ENCODE measurements around the gene ZFAND6. TPM values are rescaled to one million over a fixed set of nuclear protein-coding genes. Genes with fewer than 3 reads are reported as not detected.
"Not testable (repeated sequence)": the region's sequence is repeated elsewhere in the genome, so short reads cannot be mapped to it uniquely, and the experiment has no call there.

The ZFAND6 gene
- total and polyA plus RNA-seq, 4 donors, result 61.2 to 94.0 (median 75.5) TPM

DNA sequence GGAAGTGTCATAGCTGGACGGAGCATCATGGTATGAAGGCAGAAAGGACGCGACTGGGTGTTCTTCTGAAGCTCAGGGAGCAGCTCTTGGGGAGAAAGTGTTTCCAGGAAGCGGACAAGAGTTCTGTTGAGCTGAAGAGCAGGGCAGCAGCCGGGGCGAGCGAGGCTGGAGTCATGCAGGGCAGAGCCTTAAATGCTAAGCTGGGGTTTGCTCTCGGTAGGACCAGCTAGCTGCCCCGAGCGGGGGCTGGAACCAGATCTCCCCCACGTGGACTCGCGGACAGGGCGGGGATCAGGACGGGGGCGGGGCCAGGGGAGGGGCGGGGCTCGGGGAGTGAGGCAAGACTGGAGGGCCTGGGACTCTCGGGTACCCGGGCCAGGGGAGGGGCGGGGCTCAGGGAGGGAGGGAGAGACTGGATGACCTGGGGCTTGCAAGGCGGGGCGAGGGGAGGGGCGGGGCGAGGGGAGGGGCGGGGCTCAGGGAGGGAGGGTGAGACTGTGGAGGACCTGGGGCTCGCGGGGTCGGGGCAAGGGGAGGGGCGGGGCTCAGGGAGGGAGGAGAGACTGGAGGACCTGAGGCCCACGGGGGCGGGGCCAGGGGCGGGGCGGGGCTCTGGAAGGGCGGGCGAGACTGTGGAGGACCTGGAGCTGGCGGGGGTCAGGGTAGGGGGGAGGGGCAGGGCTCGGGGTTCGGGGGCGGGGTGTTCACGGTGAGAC, 92.9 kb downstream of the ZFAND6 start:
- Histone ChIP-seq H3K27ac (ENCODE audit: low read depth in 1 of 2, low read length in 2 of 2) (no peak overlapping the region), H3K27me3 (ENCODE audit: control insufficient read depth in 1 of 2, insufficient read depth in 2 of 2, low read length in 1 of 2) (no peaks in the 10 kb centered on the region), H3K36me3 (ENCODE audit: control insufficient read depth in 1 of 2, insufficient read depth in 2 of 2, low read length in 1 of 2) (no peaks in the 10 kb centered on the region), H3K4me3 (ENCODE audit: low read length in 2 of 2) (peak overlapping the region; percentile 58 to 74), H3K4me1 (ENCODE audit: control insufficient read depth in 1 of 2, insufficient read depth in 2 of 2, low read length in 2 of 2) (peaks cover 0 to 3% of the 10 kb centered on the region in 2 donors), H3K9me3 (ENCODE audit: control insufficient read depth, low read length) (no peaks in the 10 kb centered on the region)
- DNase-seq, result peak; percentile 98
- intact Hi-C loops (cut with DNase I), result loop anchor here (2.0 to 10.0 kb wide), 4 partner anchors 20 to 228 kb away; partner anchors contain the start of gene ZFAND6 (in 1 of the 2)
- 3% methylated on average over 19 to 40 of the region's 41 CpGs for WGBS, 2 donors
- ATAC-seq (ENCODE audit: low FRiP score), result peak; percentile 94

GRCh38 chr15:80152896-80153876, 93.7 kb downstream of the ZFAND6 start, which contains the start of gene FAH:
FAH (plus strand) TSS chr15:80152999; CDS start chr15:80153055, 56 bp downstream.
- H3K27ac ChIP-seq (ENCODE audit: low read depth in 1 of 2, low read length in 2 of 2), result peak within 1 kb of the TSS in 1 of 2 donors; percentile 32

DNA sequence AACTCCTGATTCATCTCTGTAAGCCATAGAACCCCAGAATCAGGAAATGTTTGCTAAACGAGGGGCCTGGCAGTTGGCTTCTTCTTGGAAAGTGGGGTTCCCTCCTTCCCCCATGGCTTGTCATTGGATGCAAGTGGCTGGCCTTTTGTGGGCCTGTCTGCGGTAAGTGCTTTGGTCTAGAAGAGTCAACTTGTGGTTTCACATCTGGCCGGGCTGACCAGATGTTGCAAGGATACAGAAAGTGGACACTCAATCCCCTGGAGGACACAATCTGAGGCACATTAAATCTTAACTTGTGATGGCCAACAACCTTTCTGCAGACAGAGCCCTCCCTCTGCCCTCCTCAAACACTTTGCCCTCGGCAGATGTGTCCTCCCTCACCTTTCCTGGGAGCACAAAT, 94.4 kb downstream of the ZFAND6 start:
- Histone ChIP-seq H3K27ac (ENCODE audit: low read depth in 1 of 2, low read length in 2 of 2) (no peak overlapping the region), H3K4me1 (ENCODE audit: control insufficient read depth in 1 of 2, insufficient read depth in 2 of 2, low read length in 2 of 2) (peaks cover 0 to 3% of the 10 kb centered on the region in 2 donors), H3K9me3 (ENCODE audit: control insufficient read depth, low read length) (no peaks in the 10 kb centered on the region), H3K4me3 (ENCODE audit: low read length in 2 of 2) (no peak overlapping the region), H3K27me3 (ENCODE audit: control insufficient read depth in 1 of 2, insufficient read depth in 2 of 2, low read length in 1 of 2) (no peaks in the 10 kb centered on the region), H3K36me3 (ENCODE audit: control insufficient read depth in 1 of 2, insufficient read depth in 2 of 2, low read length in 1 of 2) (no peaks in the 10 kb centered on the region)
- intact Hi-C loops (cut with DNase I), result loop anchor here (1.0 to 10.0 kb wide), 5 partner anchors 19 to 229 kb away; partner anchors contain the start of gene ZFAND6 (in 1 of the 2)
- WGBS, 2 donors, result 91 to 92% methylated on average over 4 of the region's 4 CpGs
- no peak for DNase-seq
- ATAC-seq (ENCODE audit: low FRiP score), result no peak

More at GRCh38 chr15:80152896-80153876, 93.7 kb downstream of the ZFAND6 start, which contains the start of gene FAH:
- no peaks in the 10 kb centered on the region for H3K27me3 ChIP-seq (ENCODE audit: control insufficient read depth in 1 of 2, insufficient read depth in 2 of 2, low read length in 1 of 2)
- ATAC-seq (ENCODE audit: low FRiP score) (peak; percentile 92), DNase-seq (peak in 1 of 2 donors; percentile 83)
- H3K4me1 ChIP-seq (ENCODE audit: control insufficient read depth in 1 of 2, insufficient read depth in 2 of 2, low read length in 2 of 2), result peaks cover 0 to 3% of the 10 kb centered on the region in 2 donors
- 1 to 2% methylated on average over 39 to 45 of the region's 45 CpGs for WGBS, 2 donors
- intact Hi-C loops (cut with DNase I), result loop anchor here (1.0 to 10.0 kb wide), 5 partner anchors 20 to 228 kb away; partner anchors contain the start of gene ZFAND6 (in 1 of the 2)
- no peaks in the 10 kb centered on the region for H3K36me3 ChIP-seq (ENCODE audit: control insufficient read depth in 1 of 2, insufficient read depth in 2 of 2, low read length in 1 of 2)
- no peaks in the 10 kb centered on the region for H3K9me3 ChIP-seq (ENCODE audit: control insufficient read depth, low read length)
- H3K4me3 ChIP-seq (ENCODE audit: low read length in 2 of 2), result peak within 1 kb of the TSS; percentile 58 to 74

GRCh38 chr15:80154336-80154735, 94.9 kb downstream of the ZFAND6 start:
- no peaks in the 10 kb centered on the region for H3K27me3 ChIP-seq (ENCODE audit: control insufficient read depth in 1 of 2, insufficient read depth in 2 of 2, low read length in 1 of 2)

DNA sequence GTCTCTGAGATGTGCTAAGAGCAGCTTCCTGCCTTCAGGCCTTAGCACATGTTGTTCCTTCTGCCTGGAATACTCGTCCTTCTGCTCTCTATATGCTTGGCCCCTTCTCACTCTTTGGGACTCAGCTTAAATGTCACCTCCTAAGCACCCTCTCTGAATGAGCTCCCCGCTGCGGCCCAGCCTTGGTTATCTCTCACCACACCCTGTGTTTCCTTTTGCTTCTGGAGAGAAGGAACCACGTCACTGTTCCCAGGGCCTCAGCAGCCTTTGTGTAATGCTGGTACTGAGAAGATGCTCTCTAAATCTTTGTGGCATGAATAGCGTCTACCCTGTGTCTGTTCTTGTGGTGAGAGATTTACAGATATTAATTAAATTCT, 95.5 kb downstream of the ZFAND6 start:
- Histone ChIP-seq H3K27me3 (ENCODE audit: control insufficient read depth in 1 of 2, insufficient read depth in 2 of 2, low read length in 1 of 2) (no peaks in the 10 kb centered on the region), H3K4me1 (ENCODE audit: control insufficient read depth in 1 of 2, insufficient read depth in 2 of 2, low read length in 2 of 2) (peaks cover 0 to 3% of the 10 kb centered on the region in 2 donors), H3K27ac (ENCODE audit: low read depth in 1 of 2, low read length in 2 of 2) (no peak overlapping the region), H3K36me3 (ENCODE audit: control insufficient read depth in 1 of 2, insufficient read depth in 2 of 2, low read length in 1 of 2) (peaks cover 0 to 2% of the 10 kb centered on the region in 2 donors), H3K9me3 (ENCODE audit: control insufficient read depth, low read length) (no peaks in the 10 kb centered on the region), H3K4me3 (ENCODE audit: low read length in 2 of 2) (no peak overlapping the region)
- ATAC-seq (ENCODE audit: low FRiP score) (no peak), DNase-seq (no peak)
- WGBS, 2 donors, result 91 to 92% methylated on average over 5 of the region's 5 CpGs
- intact Hi-C loops (cut with DNase I), result loop anchor here in 1 of 2 donors (10.0 kb wide), 1 partner anchor 230 kb away; no protein-coding TSS in a partner anchor

More at GRCh38 chr15:80154336-80154735, 94.9 kb downstream of the ZFAND6 start:
- H3K4me1 ChIP-seq (ENCODE audit: control insufficient read depth in 1 of 2, insufficient read depth in 2 of 2, low read length in 2 of 2), result peaks cover 0 to 3% of the 10 kb centered on the region in 2 donors
- no peaks in the 10 kb centered on the region for H3K36me3 ChIP-seq (ENCODE audit: control insufficient read depth in 1 of 2, insufficient read depth in 2 of 2, low read length in 1 of 2)
- intact Hi-C loops (cut with DNase I), result loop anchor here (5.0 to 10.0 kb wide), 3 partner anchors 92 to 230 kb away; partner anchors contain the start of gene ZFAND6 (in 1 of the 2)
- H3K9me3 ChIP-seq (ENCODE audit: control insufficient read depth, low read length), result no peaks in the 10 kb centered on the region
- ATAC-seq (ENCODE audit: low FRiP score), result no peak
- H3K27ac ChIP-seq (ENCODE audit: low read depth in 1 of 2, low read length in 2 of 2), result no peak overlapping the region
- no peak for DNase-seq
- 78 to 79% methylated on average over 6 of the region's 6 CpGs for WGBS, 2 donors
- H3K4me3 ChIP-seq (ENCODE audit: low read length in 2 of 2), result no peak overlapping the region

DNA sequence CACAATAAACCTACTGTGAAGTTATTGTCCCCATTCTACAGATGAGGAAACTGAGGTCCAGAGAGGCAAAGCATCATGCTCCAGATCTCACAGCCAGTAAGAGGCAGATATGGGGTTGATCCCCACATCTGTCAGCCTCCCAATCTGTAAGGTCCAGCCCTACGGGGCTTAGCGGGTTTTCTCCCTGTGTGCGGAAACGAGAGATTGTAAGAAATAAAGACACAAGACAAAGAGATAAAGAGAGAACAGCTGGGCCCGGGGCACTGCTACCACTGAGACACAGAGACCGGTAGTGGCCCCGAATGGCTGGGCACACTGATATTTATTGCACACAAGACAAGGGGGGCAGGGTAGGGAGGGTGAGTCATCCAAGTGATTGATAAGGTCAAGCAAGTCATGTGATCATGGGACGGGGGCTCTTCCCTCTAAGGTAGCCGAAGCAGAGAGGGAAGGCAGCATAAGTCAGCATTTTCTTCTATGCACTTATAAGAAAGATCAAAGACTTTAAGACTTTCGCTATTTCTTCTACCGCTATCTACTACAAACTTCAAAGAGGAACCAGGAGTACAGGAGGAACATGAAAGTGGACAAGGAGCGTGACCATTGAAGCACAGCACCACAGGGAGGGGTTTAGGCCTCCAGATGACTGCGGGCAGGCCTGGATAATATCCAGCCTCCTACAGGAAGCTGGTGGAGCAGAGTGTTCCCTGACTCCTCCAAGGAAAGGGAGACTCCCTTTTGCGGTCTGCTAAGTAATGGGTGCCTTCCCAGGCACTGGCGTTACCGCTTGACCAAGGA, 96.1 kb downstream of the ZFAND6 start:
- intact Hi-C loops (cut with DNase I), result loop anchor here in 1 of 2 donors (10.0 kb wide), 1 partner anchor 231 kb away; no protein-coding TSS in a partner anchor
- not testable (repeated sequence) for H3K27me3 ChIP-seq (ENCODE audit: control insufficient read depth in 1 of 2, insufficient read depth in 2 of 2, low read length in 1 of 2); H3K4me3 ChIP-seq (ENCODE audit: low read length in 2 of 2); H3K4me1 ChIP-seq (ENCODE audit: control insufficient read depth in 1 of 2, insufficient read depth in 2 of 2, low read length in 2 of 2); H3K9me3 ChIP-seq (ENCODE audit: control insufficient read depth, low read length); H3K36me3 ChIP-seq (ENCODE audit: control insufficient read depth in 1 of 2, insufficient read depth in 2 of 2, low read length in 1 of 2); ATAC-seq (ENCODE audit: low FRiP score); H3K27ac ChIP-seq (ENCODE audit: low read depth in 1 of 2, low read length in 2 of 2)
- WGBS, 2 donors, result 84 to 89% methylated on average over 16 of the region's 16 CpGs
- DNase-seq, result peak in 1 of 2 donors; percentile 62

DNA sequence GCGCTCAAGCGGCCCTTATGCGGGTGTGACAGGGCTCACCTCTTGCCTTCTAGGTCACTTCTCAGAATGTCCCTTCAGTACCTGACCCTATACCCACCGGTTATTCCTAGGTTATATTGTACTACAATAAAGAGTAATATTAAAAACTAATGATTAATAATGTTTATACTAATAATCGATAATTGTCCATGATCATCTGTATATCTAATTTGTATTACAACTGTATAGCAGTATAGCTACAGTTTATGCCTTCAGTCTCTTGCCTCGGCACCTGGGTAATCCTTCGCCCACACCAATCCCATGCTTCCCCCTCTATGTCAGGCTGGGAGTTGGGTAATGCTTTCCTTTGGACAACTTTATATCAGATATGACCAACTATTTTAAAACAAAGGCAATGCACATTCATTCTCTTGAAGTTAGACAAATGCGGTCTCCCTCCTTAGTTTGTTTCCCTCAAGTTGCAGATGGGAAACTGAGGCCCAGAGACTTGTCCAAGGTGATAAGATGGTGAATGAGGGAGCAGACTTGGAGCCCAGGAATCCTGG, 96.8 kb downstream of the ZFAND6 start:
- 97 to 98% methylated on average over 8 of the region's 8 CpGs for WGBS, 2 donors

More for the DNA sequence above, 96.8 kb downstream of the ZFAND6 start:
- Histone ChIP-seq H3K4me3 (ENCODE audit: low read length in 2 of 2) (no peak overlapping the region), H3K27ac (ENCODE audit: low read depth in 1 of 2, low read length in 2 of 2) (no peak overlapping the region), H3K9me3 (ENCODE audit: control insufficient read depth, low read length) (no peaks in the 10 kb centered on the region), H3K36me3 (ENCODE audit: control insufficient read depth in 1 of 2, insufficient read depth in 2 of 2, low read length in 1 of 2) (peaks cover 0 to 2% of the 10 kb centered on the region in 2 donors), H3K27me3 (ENCODE audit: control insufficient read depth in 1 of 2, insufficient read depth in 2 of 2, low read length in 1 of 2) (no peaks in the 10 kb centered on the region), H3K4me1 (ENCODE audit: control insufficient read depth in 1 of 2, insufficient read depth in 2 of 2, low read length in 2 of 2) (peaks cover 0 to 3% of the 10 kb centered on the region in 2 donors)
- no peak for ATAC-seq (ENCODE audit: low FRiP score)
- DNase-seq, result no peak
- intact Hi-C loops (cut with DNase I), result loop anchor here in 1 of 2 donors (10.0 kb wide), 1 partner anchor 231 kb away; no protein-coding TSS in a partner anchor

All from aorta (tissue), 5 donors.